Heart left ventricle (tissue), 16 donors: ENCODE results near the gene HHIPL1. TPM values are rescaled to one million over a fixed set of nuclear protein-coding genes. Genes with fewer than 3 reads are reported as not detected.
"Not testable (repeated sequence)": the region's sequence is repeated elsewhere in the genome, so short reads cannot be mapped to it uniquely, and the experiment has no call there.

ENCODE experiments used
- ATAC-seq, 4 donors: fragments of 200-7000 bp; cut with Tn5 transposase; one replicate each; pipeline ENCODE4 v1.9.1; 2020 to 2022; ENCODE audit warnings: moderate library complexity in 4 of 4, mild to moderate bottlenecking in 3 of 4, moderate number of reproducible peaks in 1 of 4
- DNase-seq, 5 donors: peaks; one replicate each; pipeline ENCODE4 v3.0.0-alpha.2; 2020
- H3K27ac ChIP-seq, 12 donors: fragments of 200-600 bp; sonication (generic) in 4 of 12; one replicate each; pipeline versions ENCODE4 v1.5.0 to v1.8.0; 2016 to 2022; ENCODE audit warnings: mild to moderate bottlenecking in 2 of 12
- H3K27me3 ChIP-seq, 9 donors: fragments of 200-600 bp; sonication (generic) in 2 of 9; one replicate each; pipeline versions ENCODE4 v1.5.1 to v1.8.0; 2016 to 2022; ENCODE audit warnings: mild to moderate bottlenecking in 3 of 9
- H3K36me3 ChIP-seq, 9 donors: fragments of 200-600 bp; sonication (generic) in 2 of 9; one replicate each; pipeline versions ENCODE4 v1.5.0 to v1.8.0; 2018 to 2022; ENCODE audit warnings: mild to moderate bottlenecking in 2 of 9
- H3K4me1 ChIP-seq, 12 donors: fragments of 200-600 bp; sonication (generic) in 4 of 12; one replicate each; pipeline versions ENCODE4 v1.5.0 to v1.8.0; 2016 to 2022; ENCODE audit warnings: mild to moderate bottlenecking in 3 of 12
- H3K4me3 ChIP-seq, 12 donors: fragments of 200-600 bp; sonication (generic) in 4 of 12; one replicate each; pipeline versions ENCODE4 v1.5.0 to v1.8.0; 2017 to 2022; ENCODE audit warnings: mild to moderate bottlenecking in 9 of 12, moderate library complexity in 4 of 12
- H3K9me3 ChIP-seq, 12 donors: fragments of 200-600 bp; sonication (generic) in 4 of 12; one replicate each; pipeline versions ENCODE4 v1.5.0 to v1.8.0; 2016 to 2022; ENCODE audit warnings: mild to moderate bottlenecking in 1 of 12
- CTCF ChIP-seq, 12 donors: fragments of 200-600 bp; sonication (generic) in 4 of 12; IDR thresholded peaks; one replicate each; pipeline versions ENCODE4 v1.5.0 to v1.8.0; 2018 to 2022; ENCODE audit warnings: antibody characterized with exemption in 12 of 12, mild to moderate bottlenecking in 5 of 12
- POLR2A ChIP-seq, 2 donors: fragments of 450-650 bp; IDR thresholded peaks; one replicate each; pipeline ENCODE4 v1.6.1; 2017; ENCODE audit warnings: antibody characterized with exemption in 2 of 2, mild to moderate bottlenecking in 2 of 2, moderate library complexity in 2 of 2
- WGBS, 4 donors: extraction: QIAGEN DNeasy Blood & Tissue Kit in 2 of 4; methylation state at CpG; one replicate each; pipeline versions ENCODE4 v1.1.5 to v1.1.7; 2013 to 2018; 5-methylcytosine and 5-hydroxymethylcytosine counted together
- intact Hi-C, 10 donors: fragments of 100-400 bp; cut with DNase I; formaldehyde crosslinking; loops; one replicate each; pipeline versions ENCODE4 v1.11.1 to v1.14.2; 2022
- polyA plus RNA-seq, 2 donors: library from polyadenylated mRNA; stranded (reverse); fragments of 200-250 nt; gene quantifications; one replicate each; pipeline ENCODE4 v1.2.3, GENCODE V29; 2013
- total RNA-seq, 9 donors: library from RNA; depleted of rRNA in 2 of 9; stranded (reverse); fragments of >200 nt in 2 of 9; fragmentation: NEBNext Ultra II Directional in 3 of 9; extraction: Animal tissue kit (Norgen Biotek cat#: 25700) in 3 of 9; gene quantifications; one replicate each; pipeline versions ENCODE4 v1.1.0 to v1.2.4, GENCODE V29; 2016 to 2023
- donor health status: ischemic (EF 13 %, LVEDD 7.1; RV severe dilation, severe dysfunction).
- donor health status: healthy with polysubstance abuse.
- donor health status: DM: no; HTN: yes; CAD: no.
- donor health status: DM: no; HTN: no; CAD: no.
- donor health status: ischemic (EF 25% LVEDD 6.9; RV normal size, moderate dysfunction).
- donor health status: ischemic (EF 25% LVEDD 5.7; RV mildly dilated, moderate dysfunction).
- donor health status: healthy.
- donor health status: DM: yes; HTN: yes; CAD: no.
- donor health status: ischemic (EF 35%, LVEDD 5.7; RV mildly dilated, moderate dysfunction).
- donor health status: nonischemic (EF 11% LVEDD 7.7; RV severe dilation, severe dysfunction).
- donor health status: DM: yes; HTN: yes; CAD: no.
- donor health status: PGD.
- donor health status: ischemic (EF 29% LVEDD 5.4; RV normal size, mild dysfunction).
- donor health status: nonischemic (EF 23%, LVEDD 6.1; RV moderate dilation, normal function).

The HHIPL1 gene
- total and polyA plus RNA-seq, 11 donors = 0.34 to 3.1 (median 1.1) TPM

GRCh38 chr14:99637624-99638023 lies 7.3 kb upstream of the HHIPL1 start:
- H3K4me3 ChIP-seq = no peak overlapping the region
- ATAC-seq (no peak), DNase-seq (no peak)
- intact Hi-C loops = no loop called here
- 86 to 94% (median 90%) methylated on average over 7 of the region's 7 CpGs for WGBS, 4 donors
- no peaks in the 10 kb centered on the region for H3K4me1 ChIP-seq
- no peaks in the 10 kb centered on the region for H3K36me3 ChIP-seq
- no peaks in the 10 kb centered on the region for H3K27me3 ChIP-seq
- no peak overlapping the region for H3K27ac ChIP-seq
- H3K9me3 ChIP-seq = no peaks in the 10 kb centered on the region
- TF ChIP-seq CTCF (IDR thresholded peaks at IDR 0.05) (no peak), POLR2A (IDR thresholded peaks at IDR 0.05) (no peak)

DNA sequence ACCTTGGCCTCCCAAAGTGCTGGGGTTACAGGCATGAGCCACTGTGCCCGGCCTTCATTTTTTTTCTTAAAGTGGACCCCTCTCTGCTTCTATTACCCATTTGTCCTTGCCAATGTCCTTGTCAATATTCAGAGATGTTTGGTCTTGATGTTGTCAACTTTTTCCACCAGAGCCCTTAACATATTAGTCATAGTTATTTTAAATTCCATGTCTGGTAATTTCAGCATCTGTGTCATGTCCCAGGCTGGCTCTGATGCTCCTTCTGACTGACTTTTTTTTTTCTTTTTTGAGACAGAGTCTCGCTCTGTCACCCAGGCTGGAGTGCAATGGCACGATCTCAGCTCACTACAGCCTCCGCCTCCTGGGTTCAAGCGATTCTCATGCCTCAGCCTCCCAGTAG lies 2.2 kb upstream of the HHIPL1 start:
- peaks cover 0 to 17% (median 7%) of the 10 kb centered on the region in 12 donors for H3K4me1 ChIP-seq
- H3K9me3 ChIP-seq, ATAC-seq, H3K27ac ChIP-seq, H3K4me3 ChIP-seq, intact Hi-C loops, H3K36me3 ChIP-seq, DNase-seq: not testable (repeated sequence)
- peaks cover 0 to 19% (median 0%) of the 10 kb centered on the region in 9 donors for H3K27me3 ChIP-seq
- 95 to 96% (median 96%) methylated on average over 5 of the region's 5 CpGs for whole genome bisulfite sequencing, 4 donors

- DNase-seq = no peak
- 58 to 68% (median 63%) methylated on average over 6 of the region's 6 CpGs for WGBS, 4 donors
- H3K36me3 ChIP-seq = no peaks in the 10 kb centered on the region
- H3K27me3 ChIP-seq = peaks cover 0 to 19% (median 0%) of the 10 kb centered on the region in 9 donors
- H3K9me3 ChIP-seq = no peaks in the 10 kb centered on the region
- no peak for ATAC-seq
- H3K4me3 ChIP-seq = no peak overlapping the region
- no peak for TF ChIP-seq POLR2A (IDR thresholded peaks at IDR 0.05)
- TF ChIP-seq CTCF (IDR thresholded peaks at IDR 0.05) = no peak
- no peak overlapping the region for H3K27ac ChIP-seq
- intact Hi-C loops = no loop called here
- peaks cover 0 to 17% (median 7%) of the 10 kb centered on the region in 12 donors for H3K4me1 ChIP-seq
Observed at GRCh38 chr14:99643343-99643742, 1.6 kb upstream of the HHIPL1 start.

DNA sequence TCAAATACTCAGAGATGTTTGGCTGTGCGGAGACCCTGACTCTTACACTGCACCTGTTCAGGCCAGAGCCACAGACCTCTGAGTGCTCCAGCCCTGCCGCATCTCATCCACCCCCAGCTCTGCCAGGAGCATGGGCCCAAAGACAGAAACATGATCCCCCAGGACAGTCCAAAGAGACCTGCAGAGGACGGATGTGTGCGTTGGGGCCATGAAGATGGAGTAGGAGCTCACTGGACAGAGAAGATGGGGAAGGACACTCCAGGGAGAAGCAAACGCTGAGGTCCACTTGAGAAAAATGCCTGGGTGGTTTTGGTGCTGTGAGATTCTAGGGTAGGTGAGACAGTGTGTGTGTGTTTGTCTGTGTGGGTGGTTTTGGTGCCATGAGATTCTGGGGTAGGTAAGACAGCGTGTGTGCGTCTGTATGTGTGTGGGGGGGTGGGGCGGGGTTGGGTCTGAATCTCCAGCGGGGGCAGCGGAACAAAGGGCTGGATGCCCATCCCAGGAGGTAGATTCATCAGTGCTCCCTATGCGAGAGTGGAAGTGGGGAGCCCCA lies 818 bp upstream of the HHIPL1 start:
- 89 to 95% (median 94%) methylated on average over 11 of the region's 11 CpGs for WGBS, 4 donors
- H3K27ac ChIP-seq = peak overlapping the region in 1 of 12 donors; percentile 80
- TF ChIP-seq POLR2A (IDR thresholded peaks at IDR 0.05) (no peak), CTCF (IDR thresholded peaks at IDR 0.05) (no peak)
- ATAC-seq (no peak), DNase-seq (no peak)
- intact Hi-C loops = no loop called here
- no peaks in the 10 kb centered on the region for H3K9me3 ChIP-seq
- peaks cover 0 to 19% (median 0%) of the 10 kb centered on the region in 9 donors for H3K27me3 ChIP-seq
- H3K4me1 ChIP-seq = peaks cover 0 to 17% (median 7%) of the 10 kb centered on the region in 12 donors
- no peaks in the 10 kb centered on the region for H3K36me3 ChIP-seq
- peak overlapping the region in 5 of 12 donors; percentile 48 to 71 (median 63) for H3K4me3 ChIP-seq
